Vagina (tissue), 2 donors: ENCODE measurements around the gene MTX3. TPM values are rescaled to one million over a fixed set of nuclear protein-coding genes. Genes with fewer than 3 reads are reported as not detected.

Experiments used
- DNase-seq, 2 donors: peaks; one replicate each; pipeline ENCODE4 v3.0.0-alpha.2; 2017; ENCODE audit errors: extremely low spot score in 2 of 2
- H3K27ac ChIP-seq: fragments of 200-600 bp; sonication (generic); one replicate; pipeline ENCODE4 v1.5.1; 2019
- H3K27me3 ChIP-seq: fragments of 200-600 bp; sonication (generic); one replicate; pipeline ENCODE4 v1.5.1; 2019
- H3K36me3 ChIP-seq, 2 donors: fragments of 200-600 bp; sonication (generic); one replicate each; pipeline ENCODE4 v1.5.1; 2017 to 2019
- H3K4me1 ChIP-seq: fragments of 200-600 bp; sonication (generic); one replicate; pipeline ENCODE4 v1.5.1; 2019
- H3K4me3 ChIP-seq, 2 donors: fragments of 200-600 bp; sonication (generic); 1 replicate in 1 of 2; 2 replicates in 1 of 2; pipeline ENCODE4 v1.5.1; 2016 to 2019
- H3K9me3 ChIP-seq: fragments of 200-600 bp; sonication (generic); one replicate; pipeline ENCODE4 v1.5.1; 2019
- CTCF ChIP-seq, 3 experiments: fragments of 450-650 bp in 2 of 3; fragments of 200-600 bp in 1 of 3; sonication (generic) in 1 of 3; IDR thresholded peaks; one replicate each; pipeline ENCODE4 v1.5.1; 2017 to 2019; ENCODE audit warnings: antibody characterized with exemption in 3 of 3, mild to moderate bottlenecking in 2 of 3, moderate library complexity in 2 of 3
- POLR2A ChIP-seq, 2 donors: fragments of 450-650 bp; IDR thresholded peaks; one replicate each; pipeline ENCODE4 v1.6.1; 2017; ENCODE audit warnings: antibody characterized with exemption in 2 of 2, mild to moderate bottlenecking in 2 of 2, moderate library complexity in 2 of 2
- POLR2AphosphoS5 ChIP-seq, 2 donors: sonication (generic); formaldehyde crosslinking; IDR thresholded peaks; one replicate each; pipeline ENCODE4 v1.9.0; 2017; ENCODE audit warnings: antibody characterized with exemption in 2 of 2, mild to moderate bottlenecking in 2 of 2, low read depth in 1 of 2; ENCODE audit not compliant: insufficient read depth in 1 of 2
- intact Hi-C: fragments of 100-400 bp; cut with DNase I; formaldehyde crosslinking; loops from one replicate; pipeline ENCODE4 v1.15.1; 2023
- total RNA-seq: library from RNA; depleted of rRNA; stranded (reverse); fragments of >200 nt; gene quantifications from one replicate; pipeline ENCODE4 v1.2.3, GENCODE V29; 2016

MTX3 gene
- total RNA-seq, 1 donor from 2014 or later = 8.1 TPM

GRCh38 chr5:79959407-79959806 lies 31.7 kb downstream of the MTX3 start:
- Histone ChIP-seq H3K4me3 (no peak overlapping the region), H3K4me1 (no peaks in the 10 kb centered on the region), H3K9me3 (no peaks in the 10 kb centered on the region), H3K36me3 (no peaks in the 10 kb centered on the region), H3K27me3 (no peaks in the 10 kb centered on the region), H3K27ac (no peak overlapping the region)
- DNase-seq = no peak
- intact Hi-C loops = no loop called here
- TF ChIP-seq POLR2AphosphoS5 (IDR thresholded peaks at IDR 0.05; ENCODE audit: insufficient read depth in 1 of 2, low read depth in 1 of 2) (no peak), CTCF (IDR thresholded peaks at IDR 0.05) (no peak), POLR2A (IDR thresholded peaks at IDR 0.05) (no peak)

DNA sequence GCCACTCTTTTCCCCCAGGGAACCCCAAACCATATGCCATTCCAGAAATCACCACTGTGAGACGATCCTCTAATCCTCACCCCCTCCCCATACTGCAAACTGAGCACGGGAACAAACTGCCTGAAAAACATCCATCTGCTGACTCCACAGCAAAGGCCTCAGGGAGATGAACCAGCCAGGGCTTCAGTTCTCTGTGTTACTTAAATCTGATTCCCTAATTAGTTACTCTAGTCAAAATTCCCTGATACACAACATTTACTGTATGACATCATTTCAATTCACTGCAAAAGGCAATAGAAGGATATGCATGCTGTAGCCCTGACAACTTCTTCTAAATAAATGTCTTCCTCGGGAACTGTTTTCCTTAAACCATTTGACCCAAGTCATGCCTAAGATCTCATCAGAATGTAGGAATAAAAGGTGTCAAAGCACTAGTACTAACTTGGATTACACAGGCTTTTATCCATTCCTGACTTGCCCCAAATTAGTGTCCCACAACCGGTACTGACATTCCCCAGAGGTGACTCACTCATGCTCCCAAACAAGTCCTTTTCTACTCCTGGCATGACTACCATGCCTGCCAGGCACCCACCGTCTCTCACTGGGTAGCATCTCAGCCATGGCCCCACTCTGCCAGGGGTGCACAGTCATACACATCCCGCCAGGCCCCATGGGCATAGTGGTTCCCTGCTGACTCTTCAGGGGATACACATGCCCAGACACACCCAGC lies 35.0 kb downstream of the MTX3 start:
- no peak for DNase-seq
- Histone ChIP-seq H3K36me3 (no peaks in the 10 kb centered on the region), H3K4me3 (no peak overlapping the region), H3K27ac (no peak overlapping the region), H3K9me3 (no peaks in the 10 kb centered on the region), H3K27me3 (no peaks in the 10 kb centered on the region), H3K4me1 (no peaks in the 10 kb centered on the region)
- TF ChIP-seq POLR2AphosphoS5 (IDR thresholded peaks at IDR 0.05; ENCODE audit: insufficient read depth in 1 of 2, low read depth in 1 of 2) (no peak), CTCF (IDR thresholded peaks at IDR 0.05) (no peak), POLR2A (IDR thresholded peaks at IDR 0.05) (no peak)
- intact Hi-C loops = no loop called here

DNA sequence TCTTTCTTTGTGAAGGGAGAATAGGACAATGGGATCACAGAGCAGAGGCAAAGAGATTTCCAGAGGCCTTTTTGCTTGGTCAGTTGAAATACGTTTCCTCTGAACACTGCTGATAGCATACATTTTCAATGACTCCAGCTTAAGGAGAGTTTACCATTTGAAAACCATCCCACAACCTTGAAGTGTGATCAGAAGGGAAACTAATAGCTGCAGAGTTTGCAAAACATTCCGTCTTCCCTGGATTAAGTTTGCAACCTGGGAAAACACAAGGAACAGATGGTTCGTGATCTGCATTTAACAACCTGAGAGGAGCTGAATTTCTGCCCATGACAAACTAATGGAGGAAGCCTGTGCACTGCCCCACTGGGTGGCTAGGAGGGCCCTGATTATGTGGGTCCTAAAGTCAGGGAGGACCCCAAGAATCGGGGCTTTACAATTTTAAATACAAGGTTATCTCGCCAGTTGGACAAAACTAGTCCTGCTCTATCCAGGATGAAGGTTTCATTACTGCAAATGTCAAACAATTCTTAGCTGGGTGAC lies 35.6 kb downstream of the MTX3 start:
- intact Hi-C loops = no loop called here
- no peaks in the 10 kb centered on the region for H3K4me1 ChIP-seq
- no peak for TF ChIP-seq CTCF (IDR thresholded peaks at IDR 0.05)
- no peak for TF ChIP-seq POLR2AphosphoS5 (IDR thresholded peaks at IDR 0.05; ENCODE audit: insufficient read depth in 1 of 2, low read depth in 1 of 2)
- no peak for TF ChIP-seq POLR2A (IDR thresholded peaks at IDR 0.05)
- H3K27me3 ChIP-seq = no peaks in the 10 kb centered on the region
- no peaks in the 10 kb centered on the region for H3K36me3 ChIP-seq
- no peak for DNase-seq
- H3K9me3 ChIP-seq = no peaks in the 10 kb centered on the region
- H3K4me3 ChIP-seq = no peak overlapping the region
- no peak overlapping the region for H3K27ac ChIP-seq

- no peaks in the 10 kb centered on the region for H3K4me1 ChIP-seq
- no peaks in the 10 kb centered on the region for H3K9me3 ChIP-seq
- no peak for TF ChIP-seq CTCF (IDR thresholded peaks at IDR 0.05)
- TF ChIP-seq POLR2A (IDR thresholded peaks at IDR 0.05) = no peak
- no peak for TF ChIP-seq POLR2AphosphoS5 (IDR thresholded peaks at IDR 0.05; ENCODE audit: insufficient read depth in 1 of 2, low read depth in 1 of 2)
- no peak overlapping the region for H3K4me3 ChIP-seq
- intact Hi-C loops = no loop called here
- no peak for DNase-seq
- no peak overlapping the region for H3K27ac ChIP-seq
- H3K27me3 ChIP-seq = no peaks in the 10 kb centered on the region
- H3K36me3 ChIP-seq = no peaks in the 10 kb centered on the region
Observed at GRCh38 chr5:79954620-79955019, 36.4 kb downstream of the MTX3 start.

- intact Hi-C loops = no loop called here
Observed at GRCh38 chr5:79947567-79947966, 43.5 kb downstream of the MTX3 start.

More at GRCh38 chr5:79947567-79947966, 43.5 kb downstream of the MTX3 start:
- Histone ChIP-seq H3K27me3 (no peaks in the 10 kb centered on the region), H3K36me3 (no peaks in the 10 kb centered on the region), H3K27ac (no peak overlapping the region), H3K4me1 (no peaks in the 10 kb centered on the region), H3K9me3 (no peaks in the 10 kb centered on the region), H3K4me3 (no peak overlapping the region)
- no peak for TF ChIP-seq POLR2A (IDR thresholded peaks at IDR 0.05)
- no peak for TF ChIP-seq POLR2AphosphoS5 (IDR thresholded peaks at IDR 0.05; ENCODE audit: insufficient read depth in 1 of 2, low read depth in 1 of 2)
- TF ChIP-seq CTCF (IDR thresholded peaks at IDR 0.05) = no peak
- no peak for DNase-seq
